H1 (cell line): ENCODE data around the gene KCNJ9. TPM values are rescaled to one million over a fixed set of nuclear protein-coding genes. Genes with fewer than 3 reads are reported as not detected.

Experiments
- GABPA ChIP-seq: IDR thresholded peaks from 2 replicates; pipeline ENCODE4 v1.6.1; 2011; ENCODE audit warnings: mild to moderate bottlenecking, low read length, moderate library complexity, borderline replicate concordance; ENCODE audit not compliant: insufficient read depth
- polyA plus RNA-seq, 7 experiments: library from polyadenylated mRNA; depleted of rRNA in 3 of 7; stranded (reverse) in 5 of 7; unstranded in 2 of 7; fragments of >200 nt in 5 of 7; fragments of 200-250 nt in 2 of 7; gene quantifications; 1 replicate in 5 of 7; 2 replicates in 1 of 7; 4 replicates in 1 of 7; pipeline versions ENCODE4 v1.2.1 to v1.2.3, GENCODE V29; 2011 to 2013; ENCODE audit warnings: missing spikeins in 2 of 7, mixed read lengths in 2 of 7
- total RNA-seq: library from RNA; stranded (reverse); fragmentation: NEBNext Ultra II Directional; extraction: Animal tissue kit (Norgen Biotek cat#: 25700); gene quantifications from 2 replicates; pipeline ENCODE4 v1.2.1, GENCODE V29; 2021

The KCNJ9 gene
- total and polyA plus RNA-seq, 2 of the 8 experiments (the other 6 are each of a cell fraction or from before 2014, with no cell fraction given): 0.02 to 0.13 TPM

DNA sequence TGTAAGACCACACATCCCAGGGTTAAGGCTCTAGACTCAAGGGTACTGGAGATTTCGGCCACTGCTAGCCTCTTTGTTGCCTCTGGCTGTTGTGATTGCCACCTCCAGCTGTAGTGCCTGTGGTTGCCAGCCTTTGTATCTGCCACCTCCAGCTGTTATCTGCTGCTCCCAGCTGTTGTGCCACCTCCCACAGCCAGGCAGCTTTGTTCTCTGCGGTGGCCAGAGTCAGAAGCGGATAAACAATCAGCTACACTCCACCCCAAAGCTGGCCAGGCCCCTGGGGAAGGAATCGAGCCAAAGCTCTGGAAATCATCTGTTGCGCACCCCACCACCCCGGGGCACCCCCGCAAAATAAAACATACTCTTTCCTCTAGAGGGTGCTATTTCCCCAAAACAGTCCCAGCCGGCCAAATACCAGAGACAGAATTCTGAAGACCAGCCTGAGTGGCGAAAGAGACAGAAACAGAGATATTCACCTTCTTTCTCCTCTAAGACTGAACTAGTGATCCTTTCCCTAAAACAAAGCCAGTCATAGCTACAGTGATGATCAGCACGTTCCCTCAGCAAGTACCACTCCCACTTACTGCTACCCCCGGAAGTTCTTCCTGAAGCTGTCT is 34.7 kb upstream of the KCNJ9 start (continued):
- no peak for TF ChIP-seq GABPA
